GM19035 (cell line): ENCODE results near the gene TXNDC17.
"Not testable (repeated sequence)": the region's sequence is repeated elsewhere in the genome, so short reads cannot be mapped to it uniquely, and the experiment has no call there.

Experiments
- ATAC-seq: cut with Tn5 transposase; IDR thresholded peaks from one replicate; pipeline ENCODE4 v1.9.1; 2021; ENCODE audit not compliant: unreplicated experiment

TXNDC17 gene

GRCh38 chr17:6682339-6682738, 41.5 kb downstream of the TXNDC17 start:
- ATAC-seq, result no peak

- ATAC-seq, result no peak
Measured at GRCh38 chr17:6683081-6683684, 42.3 kb downstream of the TXNDC17 start.

- no peak for ATAC-seq
Measured at GRCh38 chr17:6683730-6684459, 43.0 kb downstream of the TXNDC17 start.

- no peak for ATAC-seq
Measured at GRCh38 chr17:6684460-6684783, 43.6 kb downstream of the TXNDC17 start.

GRCh38 chr17:6684881-6685767, 44.3 kb downstream of the TXNDC17 start:
- no peak for ATAC-seq

GRCh38 chr17:6686026-6686425, 45.2 kb downstream of the TXNDC17 start:
- ATAC-seq, result no peak

- ATAC-seq, result no peak
Measured at GRCh38 chr17:6688944-6689343, 48.1 kb downstream of the TXNDC17 start.

- no peak for ATAC-seq
Measured at GRCh38 chr17:6690641-6691040, 49.8 kb downstream of the TXNDC17 start.

- ATAC-seq, result no peak
Measured at GRCh38 chr17:6691546-6691945, 50.7 kb downstream of the TXNDC17 start.

- ATAC-seq, result not testable (repeated sequence)
Measured at GRCh38 chr17:6691958-6692357, 51.1 kb downstream of the TXNDC17 start.
